ENCODE data around the gene IL21R. TPM values are rescaled to one million over a fixed set of nuclear protein-coding genes. Genes with fewer than 3 reads are reported as not detected.
"Not testable (repeated sequence)": the region's sequence is repeated elsewhere in the genome, so short reads cannot be mapped to it uniquely, and the experiment has no call there.

IL21R gene
- total RNA-seq, 5 donors from 2014 or later (not counting 1 experiment from before 2014, with no cell fraction given), result 35.6 to 44.3 (median 38.2) TPM

- peaks cover 5 to 46% of the 10 kb centered on the region in 2 experiments for H3K4me1 ChIP-seq (ENCODE audit: control insufficient read depth in 1 of 2, extremely low read depth in 1 of 2, insufficient read depth in 2 of 2, low read length in 2 of 2)
- CTCF ChIA-PET; H3K9me3 ChIP-seq; DNase-seq; POLR2A ChIA-PET; H3K9me3 Mint-ChIP-seq; H3K27me3 Mint-ChIP-seq; H3K27me3 ChIP-seq (replicated peaks in 1 of 2; ENCODE audit: control insufficient read depth in 2 of 2, extremely low read depth in 1 of 2, insufficient read depth in 2 of 2, low read length in 1 of 2); H3K4me3 Mint-ChIP-seq; ATAC-seq (replicated peaks in 1 of 4); H3K27ac ChIP-seq (ENCODE audit: low read length); H3K4me3 ChIP-seq (ENCODE audit: control insufficient read depth in 1 of 2, extremely low read depth in 1 of 2, low read length in 1 of 2): not testable (repeated sequence)
- H3K36me3 Mint-ChIP-seq, result peaks cover 53% of the 10 kb centered on the region
- H3K36me3 ChIP-seq (ENCODE audit: control insufficient read depth in 2 of 2, extremely low read depth in 1 of 2, insufficient read depth in 1 of 2, low read length in 1 of 2), result peaks cover 12 to 86% of the 10 kb centered on the region in 2 donors
- H3K4me1 Mint-ChIP-seq, result peaks cover 22 to 37% (median 30%) of the 10 kb centered on the region in 3 donors
- 79% methylated on average over 2 of the region's 5 CpGs for WGBS (ENCODE audit: insufficient coverage)
- peak overlapping the region; percentile 69 to 85 for H3K27ac Mint-ChIP-seq
These were observed 31.2 kb downstream of the IL21R start for GRCh38 chr16:27433191-27433590.

- no peak overlapping the region for H3K4me3 Mint-ChIP-seq
- 93% methylated on average over 7 of the region's 8 CpGs for WGBS (ENCODE audit: insufficient coverage)
- ChIA-PET CTCF (no interaction called here), POLR2A (no interaction called here)
- peaks cover 13 to 90% of the 10 kb centered on the region in 2 donors for H3K36me3 ChIP-seq (ENCODE audit: control insufficient read depth in 2 of 2, extremely low read depth in 1 of 2, insufficient read depth in 1 of 2, low read length in 1 of 2)
- peaks cover 22 to 32% (median 27%) of the 10 kb centered on the region in 3 donors for H3K4me1 Mint-ChIP-seq
- no peak overlapping the region for H3K4me3 ChIP-seq (ENCODE audit: control insufficient read depth in 1 of 2, extremely low read depth in 1 of 2, low read length in 1 of 2)
- peaks cover 5 to 42% of the 10 kb centered on the region in 2 experiments for H3K4me1 ChIP-seq (ENCODE audit: control insufficient read depth in 1 of 2, extremely low read depth in 1 of 2, insufficient read depth in 2 of 2, low read length in 2 of 2)
- DNase-seq, result peak in 1 of 35 experiments; percentile 2
- no peak overlapping the region for H3K27ac ChIP-seq (ENCODE audit: low read length)
- H3K27me3 ChIP-seq (replicated peaks in 1 of 2; ENCODE audit: control insufficient read depth in 2 of 2, extremely low read depth in 1 of 2, insufficient read depth in 2 of 2, low read length in 1 of 2), result no peaks in the 10 kb centered on the region
- no peak for ATAC-seq (replicated peaks in 1 of 4)
- H3K36me3 Mint-ChIP-seq, result peaks cover 55% of the 10 kb centered on the region
- H3K9me3 ChIP-seq, result no peaks in the 10 kb centered on the region
- H3K27ac Mint-ChIP-seq, result peak overlapping the region in 1 of 2 donors; percentile 49
- H3K27me3 Mint-ChIP-seq, result no peaks in the 10 kb centered on the region
- H3K9me3 Mint-ChIP-seq, result no peaks in the 10 kb centered on the region
These were observed 31.7 kb downstream of the IL21R start for GRCh38 chr16:27433636-27434035.

GRCh38 chr16:27434141-27435051 lies 32.4 kb downstream of the IL21R start:
- H3K9me3 ChIP-seq, result no peaks in the 10 kb centered on the region
- ATAC-seq (replicated peaks in 1 of 4) (no peak), DNase-seq (peak in 3 of 35 experiments; percentile 1 to 13 (median 4))
- no peaks in the 10 kb centered on the region for H3K27me3 ChIP-seq (replicated peaks in 1 of 2; ENCODE audit: control insufficient read depth in 2 of 2, extremely low read depth in 1 of 2, insufficient read depth in 2 of 2, low read length in 1 of 2)
- H3K9me3 Mint-ChIP-seq, result no peaks in the 10 kb centered on the region
- peak overlapping the region; percentile 69 to 72 for H3K27ac Mint-ChIP-seq
- H3K36me3 ChIP-seq (ENCODE audit: control insufficient read depth in 2 of 2, extremely low read depth in 1 of 2, insufficient read depth in 1 of 2, low read length in 1 of 2), result peaks cover 13 to 96% of the 10 kb centered on the region in 2 donors
- 95% methylated on average over 14 of the region's 16 CpGs for WGBS (ENCODE audit: insufficient coverage)
- CTCF ChIA-PET, result no interaction called here
- peaks cover 22 to 31% (median 28%) of the 10 kb centered on the region in 3 donors for H3K4me1 Mint-ChIP-seq
- no peak overlapping the region for H3K4me3 ChIP-seq (ENCODE audit: control insufficient read depth in 1 of 2, extremely low read depth in 1 of 2, low read length in 1 of 2)
- no peak overlapping the region for H3K4me3 Mint-ChIP-seq
- peaks cover 59% of the 10 kb centered on the region for H3K36me3 Mint-ChIP-seq
- no peak overlapping the region for H3K27ac ChIP-seq (ENCODE audit: low read length)
- H3K27me3 Mint-ChIP-seq, result no peaks in the 10 kb centered on the region
- POLR2A ChIA-PET, result no interaction called here
- peaks cover 5 to 43% of the 10 kb centered on the region in 2 experiments for H3K4me1 ChIP-seq (ENCODE audit: control insufficient read depth in 1 of 2, extremely low read depth in 1 of 2, insufficient read depth in 2 of 2, low read length in 2 of 2)

DNA sequence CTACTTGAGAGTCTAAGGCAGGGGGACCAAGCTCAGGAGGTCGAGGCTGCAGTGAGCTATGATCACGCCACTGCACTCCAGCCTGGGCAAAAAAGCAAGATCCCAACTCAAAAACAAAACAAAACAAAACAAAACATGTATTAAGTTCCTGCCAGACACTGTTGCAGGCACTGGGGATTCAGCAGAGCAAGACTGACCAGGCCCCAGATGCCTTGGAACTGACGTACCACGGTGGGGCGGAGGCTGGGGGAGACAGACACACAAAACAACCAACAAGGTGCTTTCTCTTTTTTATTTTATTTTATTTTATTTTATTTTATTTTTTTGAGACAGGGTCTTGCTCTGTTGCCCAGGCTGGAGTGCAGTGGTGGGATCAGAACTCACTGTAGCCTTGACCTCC lies 33.2 kb downstream of the IL21R start:
- Histone ChIP-seq H3K36me3 (ENCODE audit: control insufficient read depth in 2 of 2, extremely low read depth in 1 of 2, insufficient read depth in 1 of 2, low read length in 1 of 2) (peaks cover 14 to 97% of the 10 kb centered on the region in 2 donors), H3K4me1 (ENCODE audit: control insufficient read depth in 1 of 2, extremely low read depth in 1 of 2, insufficient read depth in 2 of 2, low read length in 2 of 2) (peaks cover 5 to 44% of the 10 kb centered on the region in 2 experiments)
- Mint-ChIP-seq H3K36me3 (peaks cover 61% of the 10 kb centered on the region), H3K4me1 (peaks cover 21 to 31% (median 31%) of the 10 kb centered on the region in 3 donors), H3K27ac (peak overlapping the region in 1 of 2 donors; percentile 69)
- H3K27me3 Mint-ChIP-seq; H3K27ac ChIP-seq (ENCODE audit: low read length); H3K27me3 ChIP-seq (replicated peaks in 1 of 2; ENCODE audit: control insufficient read depth in 2 of 2, extremely low read depth in 1 of 2, insufficient read depth in 2 of 2, low read length in 1 of 2); H3K9me3 ChIP-seq; CTCF ChIA-PET; H3K4me3 ChIP-seq (ENCODE audit: control insufficient read depth in 1 of 2, extremely low read depth in 1 of 2, low read length in 1 of 2); H3K4me3 Mint-ChIP-seq; H3K9me3 Mint-ChIP-seq; DNase-seq; ATAC-seq (replicated peaks in 1 of 4): not testable (repeated sequence)
- POLR2A ChIA-PET, result interaction anchor here in 1 of 2 donors (0.6 kb wide), 1 partner anchor 28 kb away, joined by 3 read pairs; no protein-coding TSS in a partner anchor
- 93% methylated on average over 2 of the region's 5 CpGs for WGBS (ENCODE audit: insufficient coverage)

DNA sequence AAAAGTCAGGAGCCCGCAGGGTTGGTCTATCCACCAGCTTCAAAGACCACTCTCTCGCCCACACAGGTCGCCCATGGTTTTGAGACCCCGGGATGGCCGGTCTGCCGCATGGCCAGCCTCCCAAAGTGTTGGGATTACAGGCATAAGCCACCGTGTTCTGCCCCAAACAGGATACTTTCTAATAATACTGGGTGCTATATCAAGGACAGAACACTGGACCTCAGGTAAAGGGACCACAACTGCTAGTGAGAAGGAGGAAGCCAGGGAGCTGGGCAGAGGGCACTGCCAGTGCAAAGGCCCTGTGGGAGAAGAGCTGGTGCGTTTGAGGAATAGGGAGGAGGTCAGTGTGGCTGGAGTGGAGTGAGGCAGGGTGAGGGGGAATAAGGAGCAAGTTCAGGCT lies 34.1 kb downstream of the IL21R start:
- no peak overlapping the region for H3K4me3 Mint-ChIP-seq
- no peak overlapping the region for H3K27ac ChIP-seq (ENCODE audit: low read length)
- peaks cover 14 to 94% of the 10 kb centered on the region in 2 donors for H3K36me3 ChIP-seq (ENCODE audit: control insufficient read depth in 2 of 2, extremely low read depth in 1 of 2, insufficient read depth in 1 of 2, low read length in 1 of 2)
- peak overlapping the region; percentile 74 to 86 for H3K27ac Mint-ChIP-seq
- H3K27me3 ChIP-seq (replicated peaks in 1 of 2; ENCODE audit: control insufficient read depth in 2 of 2, extremely low read depth in 1 of 2, insufficient read depth in 2 of 2, low read length in 1 of 2), result no peaks in the 10 kb centered on the region
- H3K9me3 ChIP-seq, result no peaks in the 10 kb centered on the region
- 96% methylated on average over 7 of the region's 8 CpGs for WGBS (ENCODE audit: insufficient coverage)
- no peaks in the 10 kb centered on the region for H3K27me3 Mint-ChIP-seq
- peaks cover 17 to 25% (median 24%) of the 10 kb centered on the region in 3 donors for H3K4me1 Mint-ChIP-seq
- H3K36me3 Mint-ChIP-seq, result peaks cover 61% of the 10 kb centered on the region
- peak in 3 of 35 experiments; percentile 1 to 13 (median 8) for DNase-seq
- ChIA-PET POLR2A (interaction anchor here in 1 of 2 donors (0.6 kb wide), 1 partner anchor 29 kb away, joined by 3 read pairs; no protein-coding TSS in a partner anchor), CTCF (no interaction called here)
- H3K9me3 Mint-ChIP-seq, result no peaks in the 10 kb centered on the region
- no peak overlapping the region for H3K4me3 ChIP-seq (ENCODE audit: control insufficient read depth in 1 of 2, extremely low read depth in 1 of 2, low read length in 1 of 2)
- ATAC-seq (replicated peaks in 1 of 4), result no peak
- H3K4me1 ChIP-seq (ENCODE audit: control insufficient read depth in 1 of 2, extremely low read depth in 1 of 2, insufficient read depth in 2 of 2, low read length in 2 of 2), result peaks cover 2 to 39% of the 10 kb centered on the region in 2 experiments

GRCh38 chr16:27436921-27437650 lies 35.1 kb downstream of the IL21R start:
- CTCF ChIA-PET, result no interaction called here
- Mint-ChIP-seq H3K4me1 (peaks cover 13 to 21% (median 18%) of the 10 kb centered on the region in 3 donors), H3K9me3 (no peaks in the 10 kb centered on the region), H3K4me3 (no peak overlapping the region), H3K27ac (peak overlapping the region in 1 of 2 donors; percentile 86), H3K36me3 (peaks cover 66% of the 10 kb centered on the region), H3K27me3 (no peaks in the 10 kb centered on the region)
- H3K9me3 ChIP-seq, result no peaks in the 10 kb centered on the region
- H3K4me1 ChIP-seq (ENCODE audit: control insufficient read depth in 1 of 2, extremely low read depth in 1 of 2, insufficient read depth in 2 of 2, low read length in 2 of 2), result peaks cover under 1 to 33% of the 10 kb centered on the region in 2 experiments
- no peak overlapping the region for H3K4me3 ChIP-seq (ENCODE audit: control insufficient read depth in 1 of 2, extremely low read depth in 1 of 2, low read length in 1 of 2)
- no peak overlapping the region for H3K27ac ChIP-seq (ENCODE audit: low read length)
- POLR2A ChIA-PET, result interaction anchor here in 1 of 2 donors (1.1 kb wide), 1 partner anchor 32 kb away, joined by 11 read pairs; no protein-coding TSS in a partner anchor
- peak in 2 of 35 experiments; percentile 12 to 13 for DNase-seq
- H3K36me3 ChIP-seq (ENCODE audit: control insufficient read depth in 2 of 2, extremely low read depth in 1 of 2, insufficient read depth in 1 of 2, low read length in 1 of 2), result peaks cover 21 to 96% of the 10 kb centered on the region in 2 donors
- WGBS (ENCODE audit: insufficient coverage), result 96% methylated on average over 7 of the region's 9 CpGs
- no peak for ATAC-seq (replicated peaks in 1 of 4)
- H3K27me3 ChIP-seq (replicated peaks in 1 of 2; ENCODE audit: control insufficient read depth in 2 of 2, extremely low read depth in 1 of 2, insufficient read depth in 2 of 2, low read length in 1 of 2), result no peaks in the 10 kb centered on the region
